Stimulated activated CD8-positive, alpha-beta memory T cell treated with anti-CD3 and anti-CD28 coated beads, Interleukin-4, amount 100 ng/mL, for 1 hour (primary cell): Measurements from ENCODE around the gene CRKL.

ENCODE experiments used
- DNase-seq, 2 donors: peaks; one replicate each; pipeline ENCODE4 v3.0.0-alpha.2; 2020; ENCODE audit warnings: low read depth in 2 of 2, low spot score in 1 of 2

The CRKL gene

GRCh38 chr22:20980523-20980922 lies 63.3 kb downstream of the CRKL start:
- no peak for DNase-seq

GRCh38 chr22:20980938-20981722 lies 63.9 kb downstream of the CRKL start:
- no peak for DNase-seq

GRCh38 chr22:20981787-20982562 lies 64.8 kb downstream of the CRKL start, which contains the start of gene LZTR1:
Gene LZTR1, plus strand, starts transcription at chr22:20982297. Its CDS starts 75 bp downstream, at chr22:20982372.
- peak in 1 of 2 donors; percentile 48 for DNase-seq

- no peak for DNase-seq
Measured at GRCh38 chr22:20982563-20982882, 65.3 kb downstream of the CRKL start.

- DNase-seq: no peak
Measured at GRCh38 chr22:20983081-20983771, 66.0 kb downstream of the CRKL start.

GRCh38 chr22:20985720-20986119 lies 68.5 kb downstream of the CRKL start:
- no peak for DNase-seq

GRCh38 chr22:20986365-20986764 lies 69.2 kb downstream of the CRKL start:
- no peak for DNase-seq

GRCh38 chr22:20987375-20987774 lies 70.2 kb downstream of the CRKL start:
- DNase-seq: no peak

GRCh38 chr22:20988573-20989322 lies 71.5 kb downstream of the CRKL start:
- no peak for DNase-seq

GRCh38 chr22:20989323-20990138 lies 72.3 kb downstream of the CRKL start:
- DNase-seq: no peak

GRCh38 chr22:20990184-20991180 lies 73.3 kb downstream of the CRKL start:
- no peak for DNase-seq

GRCh38 chr22:20991252-20992055 lies 74.2 kb downstream of the CRKL start:
- DNase-seq: no peak

GRCh38 chr22:20992056-20992442 lies 74.8 kb downstream of the CRKL start:
- no peak for DNase-seq

- no peak for DNase-seq
Measured at GRCh38 chr22:20992456-20993303, 75.5 kb downstream of the CRKL start.

- DNase-seq: no peak
Measured at GRCh38 chr22:20993304-20994127, 76.3 kb downstream of the CRKL start.

GRCh38 chr22:20994128-20994901 lies 77.1 kb downstream of the CRKL start:
- no peak for DNase-seq
